Measurements from ENCODE around the gene SYT1. TPM values are rescaled to one million over a fixed set of nuclear protein-coding genes. Genes with fewer than 3 reads are reported as not detected.
A peak's percentile ranks its signal among the peaks of the same experiment; 100 is the strongest.

The SYT1 gene
- total and polyA plus RNA-seq, 2 experiments from 2014 or later = 48.7 to 51.7 TPM

GRCh38 chr12:79128956-79129355 is 264.4 kb downstream of the SYT1 start (continued):
- TF ChIP-seq ZNF462 (CRISPR knock-in tag; IDR thresholded peaks at IDR 0.05) = no peak

GRCh38 chr12:79138872-79139271 is 274.3 kb downstream of the SYT1 start:
- H3K27ac ChIP-seq (ENCODE audit: low read depth) = no peak overlapping the region
- H3F3A ChIP-seq (replicated peaks; ENCODE audit: low read depth) = no peaks in the 10 kb centered on the region
- H3K79me2 ChIP-seq (replicated peaks; ENCODE audit: insufficient read depth) = no peaks in the 10 kb centered on the region
- DNase-seq (ENCODE audit: low spot score) = no peak
- H3K9me3 Mint-ChIP-seq = no peaks in the 10 kb centered on the region
- ATAC-seq = no peak; the same call in 2 of the 3 replicates
- H3K4me3 Mint-ChIP-seq = no peak overlapping the region
- H4K20me1 ChIP-seq (replicated peaks; ENCODE audit: insufficient read depth) = no peaks in the 10 kb centered on the region
- H3K36me3 Mint-ChIP-seq (ENCODE audit: low read depth) = no peaks in the 10 kb centered on the region
- peaks cover 2% of the 10 kb centered on the region for H3K27me3 Mint-ChIP-seq (ENCODE audit: insufficient read depth, low read depth, poor library complexity)
- no peak overlapping the region for H2AFZ ChIP-seq
- no peak overlapping the region for H3K4me2 ChIP-seq
- 0 out of 2 replicates have a peak overlapping the region, but pooled peaks have one; percentile 9 for H3K27ac Mint-ChIP-seq
- no peak overlapping the region for H3K4me3 ChIP-seq
- no peaks in the 10 kb centered on the region for H3K4me1 ChIP-seq (ENCODE audit: insufficient read depth)
- H3K27me3 ChIP-seq (ENCODE audit: insufficient read depth) = no peaks in the 10 kb centered on the region
- H3K9me2 ChIP-seq (ENCODE audit: insufficient read depth) = no peaks in the 10 kb centered on the region
- H3K36me3 ChIP-seq (ENCODE audit: insufficient read depth) = no peaks in the 10 kb centered on the region
- peaks cover 7% of the 10 kb centered on the region for H3K4me1 Mint-ChIP-seq
- TF ChIP-seq JUNB (IDR thresholded peaks at IDR 0.05; ENCODE audit: unreplicated experiment) (no peak), REST (IDR thresholded peaks at IDR 0.05; ENCODE audit: unreplicated experiment) (no peak), POLR2AphosphoS5 (IDR thresholded peaks at IDR 0.05; ENCODE audit: low read depth) (no peak), ZNF462 (CRISPR knock-in tag; IDR thresholded peaks at IDR 0.05) (no peak)
